AG10803 (cell line): Measurements from ENCODE around the gene MTFP1.
A peak's percentile ranks its signal among the peaks of the same experiment; 100 is the strongest.

Experiments used
- DNase-seq: peaks from one replicate; pipeline ENCODE4 v3.0.0; 2010; ENCODE audit warnings: low read depth
- H3K4me3 ChIP-seq: 2 replicates; pipeline ENCODE4 v1.5.1; 2011; ENCODE audit warnings: mild to moderate bottlenecking, low read length, control low read depth
- CTCF ChIP-seq: conservative IDR thresholded peaks from 2 replicates; pipeline ENCODE4 v1.5.1; 2011; ENCODE audit warnings: mild to moderate bottlenecking, low read length, control low read depth, inconsistent platforms

The MTFP1 gene

GRCh38 chr22:30386960-30387827, 38.4 kb upstream of the MTFP1 start, which contains the start of gene RNF215:
TSS of gene RNF215 (minus strand) at chr22:30387411. CDS start at chr22:30387313, 98 bp downstream.
- peak within 1 kb of the TSS; percentile 74 for H3K4me3 ChIP-seq
- DNase-seq = peak; percentile 65
- peak; percentile 63 for TF ChIP-seq CTCF

DNA sequence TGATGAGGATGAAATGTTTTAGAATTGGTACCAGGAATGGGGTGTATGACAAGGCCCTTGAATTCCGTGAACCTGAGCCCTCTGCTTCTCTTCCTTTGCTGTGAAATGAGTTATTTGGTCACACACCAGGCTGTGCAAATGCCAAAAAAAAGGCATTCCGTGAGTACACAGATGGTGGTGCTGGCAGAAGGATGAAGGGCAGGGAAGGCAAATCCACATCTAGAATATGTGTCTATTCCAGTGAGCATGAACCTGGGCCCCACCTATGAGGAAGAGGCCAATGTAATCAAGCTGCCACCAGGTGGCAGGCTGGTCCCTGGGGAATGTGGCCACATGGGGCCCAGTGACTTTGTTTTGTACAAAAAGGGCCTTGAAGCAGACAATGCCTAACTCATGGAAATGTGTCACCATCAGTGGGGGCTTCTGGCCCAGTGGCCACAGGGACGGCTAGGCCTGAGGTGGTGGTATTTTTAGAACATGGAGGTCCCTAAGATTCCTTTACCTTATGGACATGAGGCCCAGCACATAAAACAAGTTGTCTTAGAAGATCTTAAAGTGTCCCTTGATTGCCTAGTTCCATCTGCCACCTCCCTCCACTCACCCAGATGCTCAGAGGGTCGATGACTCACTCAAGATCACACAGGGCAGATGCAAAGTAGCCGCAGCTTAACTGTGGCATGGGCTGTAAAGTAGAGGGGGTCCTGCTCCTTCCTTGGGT, 34.4 kb upstream of the MTFP1 start:
- peak; percentile 62 for TF ChIP-seq CTCF
- DNase-seq = peak; percentile 58
- H3K4me3 ChIP-seq = no peak overlapping the region

DNA sequence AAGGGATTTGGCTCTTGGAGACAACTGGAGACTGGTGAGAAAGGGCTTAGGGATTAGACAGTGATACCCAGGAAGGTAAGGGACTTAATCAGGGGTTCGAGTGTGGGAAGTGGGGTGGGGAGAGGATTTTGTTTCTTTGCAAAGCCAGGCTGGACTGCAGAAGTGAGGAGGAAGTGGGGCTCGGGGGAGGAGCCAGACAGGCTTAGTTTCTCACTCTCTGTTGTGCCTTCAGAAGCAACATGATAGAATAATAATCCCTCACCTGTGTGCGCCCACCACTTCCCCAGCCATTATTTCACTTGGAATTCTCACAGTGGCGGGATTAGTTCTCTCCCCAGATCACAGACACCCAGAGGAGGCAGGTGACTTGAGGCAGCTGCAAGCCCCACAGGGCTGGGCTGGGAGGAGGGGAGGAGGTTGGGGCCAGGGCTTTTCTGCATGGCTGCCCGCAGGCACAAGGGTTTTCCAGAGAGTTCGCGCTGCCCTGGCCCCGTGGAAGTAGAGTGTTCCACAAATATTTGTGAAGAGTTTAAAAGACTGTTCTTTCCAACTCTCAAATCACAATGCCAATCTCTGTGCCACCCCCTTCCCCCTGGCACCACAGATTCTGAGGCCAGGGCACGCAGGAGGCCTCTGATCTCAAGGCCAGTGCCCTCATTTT, 32.8 kb upstream of the MTFP1 start:
- no peak overlapping the region for H3K4me3 ChIP-seq
- TF ChIP-seq CTCF = no peak
- DNase-seq = no peak

DNA sequence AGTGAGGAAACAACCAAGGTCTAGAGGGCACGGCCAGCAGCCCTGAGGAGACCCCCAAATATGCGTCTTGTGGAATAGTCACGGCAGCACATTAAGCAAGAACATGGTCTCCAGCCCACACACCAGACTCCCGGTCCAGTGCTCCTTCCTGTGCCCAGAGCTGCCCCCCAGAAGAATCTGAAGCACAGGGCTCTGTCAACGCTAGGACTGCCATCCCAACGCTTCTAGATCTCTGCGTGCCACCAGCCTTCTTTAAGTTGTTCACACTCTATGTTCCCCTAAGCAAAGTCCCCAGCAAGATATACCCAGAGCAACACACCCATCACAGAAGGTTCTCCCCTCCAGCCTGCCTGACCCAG, 32.3 kb upstream of the MTFP1 start:
- no peak for DNase-seq
- no peak for TF ChIP-seq CTCF
- H3K4me3 ChIP-seq = no peak overlapping the region

DNA sequence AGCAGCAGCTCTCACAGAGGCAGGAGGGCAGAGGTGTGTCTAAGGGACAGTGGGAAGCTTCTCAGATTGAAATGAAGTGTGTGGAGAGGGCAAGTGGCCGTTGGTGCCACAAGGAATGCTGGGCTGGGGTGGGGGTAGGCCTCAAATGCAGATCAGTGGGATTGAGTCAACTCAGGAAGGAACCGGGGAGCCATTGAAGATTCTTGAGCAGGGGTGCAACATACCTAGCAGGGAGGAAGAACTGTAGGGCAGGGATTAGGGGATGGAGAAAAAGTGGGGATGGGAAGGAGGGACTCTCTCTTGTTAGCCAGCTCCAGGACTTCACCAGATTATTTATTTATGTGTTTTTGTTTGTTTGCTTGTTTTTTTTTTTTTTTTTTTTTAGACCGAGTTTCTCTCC, 31.7 kb upstream of the MTFP1 start:
- TF ChIP-seq CTCF = no peak
- no peak overlapping the region for H3K4me3 ChIP-seq
- DNase-seq = no peak

- peak within 1 kb of the TSS; percentile 83 for H3K4me3 ChIP-seq
- DNase-seq = peak; percentile 43
- no peak for TF ChIP-seq CTCF
Observed at GRCh38 chr22:30396871-30397655, 28.5 kb upstream of the MTFP1 start, which contains the start of gene SEC14L2. TSS of gene SEC14L2 (plus strand) at chr22:30397018. CDS start at chr22:30397117, 99 bp downstream.
